K562 (cell line): Measurements from ENCODE around the gene DYNLT4. TPM values are rescaled to one million over a fixed set of nuclear protein-coding genes. Genes with fewer than 3 reads are reported as not detected.

Experiments
- CTBP1 ChIP-seq: fragments of 450-650 bp; IDR thresholded peaks from 2 replicates; pipeline ENCODE4 v1.6.1; 2016; ENCODE audit warnings: borderline replicate concordance
- EGR1 ChIP-seq: fragments of 450-650 bp; conservative IDR thresholded peaks from 2 replicates; pipeline ENCODE4 v1.6.1; 2017; ENCODE audit warnings: mild to moderate bottlenecking
- ELF4 ChIP-seq: fragments of 450-650 bp; formaldehyde crosslinking; IDR thresholded peaks from 2 replicates; pipeline ENCODE4 v1.4.0; 2022; ENCODE audit warnings: missing genetic modification characterization
- ETS2 ChIP-seq: IDR thresholded peaks from 2 replicates; pipeline ENCODE4 v1.6.1; 2016; ENCODE audit warnings: borderline replicate concordance, missing genetic modification characterization, mild to moderate bottlenecking, moderate library complexity, missing compliant biosample characterization; ENCODE audit not compliant: poor library complexity, severe bottlenecking
- NFE2 ChIP-seq: IDR thresholded peaks from 2 replicates; pipeline ENCODE4 v1.6.1; 2014; ENCODE audit warnings: antibody characterized with exemption, low read depth
- SLC30A9 ChIP-seq: fragments of 250-450 bp; sonication (Bioruptor Pico); IDR thresholded peaks from 2 replicates; pipeline ENCODE4 v1.8.0; 2022; ENCODE audit warnings: mild to moderate bottlenecking, moderate library complexity
- TCF3 ChIP-seq: sonication (generic); formaldehyde crosslinking; IDR thresholded peaks from 2 replicates; pipeline ENCODE4 v1.4.0; 2020; ENCODE audit warnings: mild to moderate bottlenecking, missing genetic modification reagents
- YBX1 ChIP-seq: fragments of 450-650 bp; IDR thresholded peaks from 2 replicates; pipeline ENCODE4 v1.7.1; 2016; ENCODE audit warnings: mild to moderate bottlenecking
- ZNF785 ChIP-seq: fragments of 250-450 bp; sonication (Bioruptor Pico); IDR thresholded peaks from 2 replicates; pipeline ENCODE4 v1.4.0; 2020; ENCODE audit warnings: mild to moderate bottlenecking
- polyA plus RNA-seq, 8 experiments: library from polyadenylated mRNA; depleted of rRNA in 4 of 8; stranded (reverse) in 5 of 8; unstranded in 3 of 8; fragments of >200 nt; fragmentation: Nextera tagmentation in 2 of 8; fragmentation: Illumina TruSeq in 1 of 8; extraction: Ambion mirVana in 2 of 8; extraction: Trizol in 1 of 8; gene quantifications; 2 replicates each; pipeline versions ENCODE4 v1.2.1 to v1.2.3, GENCODE V29; 2011 to 2014; ENCODE audit warnings: inconsistent platforms in 1 of 8, missing spikeins in 1 of 8
- total RNA-seq, 7 experiments: library from RNA; depleted of rRNA in 6 of 7; stranded (reverse); fragments of >200 nt in 6 of 7; fragmentation: Illumina TruSeq in 2 of 7; extraction: Trizol in 2 of 7; gene quantifications; 2 replicates each; pipeline versions ENCODE4 v1.2.1 to v1.2.3, GENCODE V29; 2011 to 2021; ENCODE audit warnings: low replicate concordance in 1 of 7
- TF ChIP-seq, protein P1 (sequence below), 2 experiments: fragments of 450-650 bp; IDR thresholded peaks; 2 replicates each; pipeline ENCODE4 v1.6.1; 2016; ENCODE audit warnings: mild to moderate bottlenecking in 2 of 2, borderline replicate concordance in 1 of 2, low read depth in 1 of 2, moderate library complexity in 1 of 2
- TF ChIP-seq, protein P2 (sequence below): fragments of 250-450 bp; sonication (Bioruptor Pico); IDR thresholded peaks from 2 replicates; pipeline ENCODE4 v1.4.0; 2020

The DYNLT4 gene
- total and polyA plus RNA-seq, 9 of the 15 experiments (the other 6 are each of a cell fraction or from before 2014, with no cell fraction given), result 0.29 to 0.73 TPM; not detected in 7

DNA sequence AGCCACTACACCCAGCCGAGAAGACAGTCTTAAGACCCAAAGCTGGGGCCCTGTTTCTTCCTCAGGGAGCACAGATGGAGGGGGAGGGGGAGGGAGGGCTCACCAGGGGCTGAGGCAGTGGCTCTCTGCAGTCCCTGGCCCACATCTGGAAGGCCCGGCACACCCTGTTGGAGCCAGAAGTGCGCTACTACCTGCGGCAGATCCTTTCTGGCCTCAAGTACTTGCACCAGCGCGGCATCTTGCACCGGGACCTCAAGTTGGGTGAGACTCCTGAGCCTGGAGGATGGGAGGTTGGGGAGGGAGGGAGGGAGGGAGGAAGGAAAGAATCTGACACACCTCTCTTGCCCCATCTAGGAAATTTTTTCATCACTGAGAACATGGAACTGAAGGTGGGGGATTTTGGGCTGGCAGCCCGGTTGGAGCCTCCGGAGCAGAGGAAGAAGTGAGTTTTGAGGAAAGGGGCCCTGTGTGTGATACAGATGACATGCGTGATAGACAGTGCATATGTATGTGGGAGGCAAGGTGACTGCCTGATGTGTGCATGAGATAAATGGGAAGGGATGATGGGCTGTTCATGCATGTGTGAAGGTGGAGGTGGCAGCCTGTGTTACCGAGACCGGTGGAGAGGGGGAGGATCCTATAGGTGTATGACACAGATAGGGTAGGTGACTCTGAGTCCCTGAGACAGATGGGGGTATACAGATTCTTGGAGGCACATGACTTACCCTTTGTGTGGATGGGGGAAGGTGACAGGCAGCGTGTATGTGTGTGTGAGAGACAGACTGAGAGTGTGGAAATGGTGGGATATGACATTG lies 5.5 kb downstream of the DYNLT4 start (continued):
- TF ChIP-seq, protein P1, sequence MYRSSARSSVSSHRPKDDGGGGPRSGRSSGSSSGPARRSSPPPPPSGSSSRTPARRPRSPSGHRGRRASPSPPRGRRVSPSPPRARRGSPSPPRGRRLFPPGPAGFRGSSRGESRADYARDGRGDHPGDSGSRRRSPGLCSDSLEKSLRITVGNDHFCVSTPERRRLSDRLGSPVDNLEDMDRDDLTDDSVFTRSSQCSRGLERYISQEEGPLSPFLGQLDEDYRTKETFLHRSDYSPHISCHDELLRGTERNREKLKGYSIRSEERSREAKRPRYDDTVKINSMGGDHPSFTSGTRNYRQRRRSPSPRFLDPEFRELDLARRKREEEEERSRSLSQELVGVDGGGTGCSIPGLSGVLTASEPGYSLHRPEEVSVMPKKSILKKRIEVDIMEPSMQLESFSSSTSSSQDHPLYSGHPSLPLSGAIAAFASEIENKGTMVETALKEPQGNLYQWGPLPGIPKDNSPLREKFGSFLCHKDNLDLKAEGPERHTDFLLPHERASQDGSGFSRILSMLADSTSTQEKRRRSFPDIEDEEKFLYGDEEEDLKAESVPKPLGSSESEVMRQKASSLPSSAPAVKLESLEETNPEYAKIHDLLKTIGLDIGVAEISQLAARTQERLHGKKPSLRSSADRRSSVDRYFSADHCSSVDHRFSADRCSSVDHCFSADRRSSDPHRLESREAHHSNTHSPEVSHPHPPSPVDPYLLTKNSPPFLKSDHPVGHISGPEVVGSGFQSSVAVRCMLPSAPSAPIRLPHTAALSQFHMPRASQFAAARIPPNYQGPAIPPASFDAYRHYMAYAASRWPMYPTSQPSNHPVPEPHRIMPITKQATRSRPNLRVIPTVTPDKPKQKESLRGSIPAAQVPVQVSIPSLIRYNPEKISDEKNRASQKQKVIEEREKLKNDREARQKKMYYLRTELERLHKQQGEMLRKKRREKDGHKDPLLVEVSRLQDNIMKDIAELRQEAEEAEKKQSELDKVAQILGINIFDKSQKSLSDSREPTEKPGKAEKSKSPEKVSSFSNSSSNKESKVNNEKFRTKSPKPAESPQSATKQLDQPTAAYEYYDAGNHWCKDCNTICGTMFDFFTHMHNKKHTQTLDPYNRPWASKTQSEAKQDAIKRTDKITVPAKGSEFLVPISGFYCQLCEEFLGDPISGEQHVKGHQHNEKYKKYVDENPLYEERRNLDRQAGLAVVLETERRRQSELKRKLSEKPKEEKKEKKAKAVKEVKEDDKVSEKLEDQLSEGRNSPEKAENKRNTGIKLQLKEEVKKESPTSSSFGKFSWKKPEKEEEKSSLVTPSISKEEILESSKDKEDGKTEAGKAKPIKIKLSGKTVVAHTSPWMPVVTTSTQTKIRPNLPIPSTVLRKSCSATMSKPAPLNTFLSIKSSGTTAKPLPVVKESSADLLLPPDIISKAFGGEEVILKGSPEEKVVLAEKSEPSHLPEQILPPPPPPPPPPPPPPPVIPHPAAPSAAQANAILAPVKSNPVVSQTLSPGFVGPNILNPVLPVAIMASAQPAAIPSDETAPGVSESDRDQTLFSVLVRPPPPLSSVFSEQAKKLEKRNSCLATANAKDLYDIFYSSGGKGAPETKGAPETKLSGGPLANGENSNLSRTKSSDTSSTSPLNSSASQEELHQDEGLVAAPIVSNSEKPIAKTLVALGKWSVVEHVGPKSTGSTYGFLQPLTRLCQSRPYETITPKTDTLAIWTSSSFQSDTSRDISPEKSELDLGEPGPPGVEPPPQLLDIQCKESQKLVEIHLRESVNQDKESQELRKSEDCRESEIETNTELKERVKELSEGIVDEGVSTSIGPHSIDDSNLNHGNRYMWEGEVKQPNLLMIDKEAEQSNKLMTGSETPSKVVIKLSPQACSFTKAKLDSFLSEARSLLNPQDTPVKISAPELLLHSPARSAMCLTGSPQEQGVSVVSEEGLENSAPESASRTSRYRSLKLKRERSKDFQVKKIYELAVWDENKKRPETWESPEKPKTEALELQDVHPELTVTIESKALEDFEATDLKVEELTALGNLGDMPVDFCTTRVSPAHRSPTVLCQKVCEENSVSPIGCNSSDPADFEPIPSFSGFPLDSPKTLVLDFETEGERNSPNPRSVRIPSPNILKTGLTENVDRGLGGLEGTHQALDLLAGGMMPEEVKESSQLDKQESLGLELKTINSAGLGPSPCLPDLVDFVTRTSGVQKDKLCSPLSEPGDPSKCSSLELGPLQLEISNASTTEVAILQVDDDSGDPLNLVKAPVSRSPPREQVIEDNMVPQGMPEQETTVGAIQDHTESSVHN (IDR thresholded peaks at IDR 0.05; ENCODE audit: borderline replicate concordance in 1 of 2, low read depth in 1 of 2), result no peak
- TF ChIP-seq TCF3 (CRISPR knock-in tag) (peak; percentile 81), ELF4 (peak; percentile 41; the same call in 1 of the 2 replicates), YBX1 (no peak), ETS2 (no peak), SLC30A9 (CRISPR knock-in tag) (no peak), NFE2 (no peak), EGR1 (0 out of 2 replicates have a peak, but pooled peaks have one; percentile 27), ZNF785 (no peak), CTBP1 (peak; percentile 57; the same call in 1 of the 2 replicates)
- TF ChIP-seq, protein P2, sequence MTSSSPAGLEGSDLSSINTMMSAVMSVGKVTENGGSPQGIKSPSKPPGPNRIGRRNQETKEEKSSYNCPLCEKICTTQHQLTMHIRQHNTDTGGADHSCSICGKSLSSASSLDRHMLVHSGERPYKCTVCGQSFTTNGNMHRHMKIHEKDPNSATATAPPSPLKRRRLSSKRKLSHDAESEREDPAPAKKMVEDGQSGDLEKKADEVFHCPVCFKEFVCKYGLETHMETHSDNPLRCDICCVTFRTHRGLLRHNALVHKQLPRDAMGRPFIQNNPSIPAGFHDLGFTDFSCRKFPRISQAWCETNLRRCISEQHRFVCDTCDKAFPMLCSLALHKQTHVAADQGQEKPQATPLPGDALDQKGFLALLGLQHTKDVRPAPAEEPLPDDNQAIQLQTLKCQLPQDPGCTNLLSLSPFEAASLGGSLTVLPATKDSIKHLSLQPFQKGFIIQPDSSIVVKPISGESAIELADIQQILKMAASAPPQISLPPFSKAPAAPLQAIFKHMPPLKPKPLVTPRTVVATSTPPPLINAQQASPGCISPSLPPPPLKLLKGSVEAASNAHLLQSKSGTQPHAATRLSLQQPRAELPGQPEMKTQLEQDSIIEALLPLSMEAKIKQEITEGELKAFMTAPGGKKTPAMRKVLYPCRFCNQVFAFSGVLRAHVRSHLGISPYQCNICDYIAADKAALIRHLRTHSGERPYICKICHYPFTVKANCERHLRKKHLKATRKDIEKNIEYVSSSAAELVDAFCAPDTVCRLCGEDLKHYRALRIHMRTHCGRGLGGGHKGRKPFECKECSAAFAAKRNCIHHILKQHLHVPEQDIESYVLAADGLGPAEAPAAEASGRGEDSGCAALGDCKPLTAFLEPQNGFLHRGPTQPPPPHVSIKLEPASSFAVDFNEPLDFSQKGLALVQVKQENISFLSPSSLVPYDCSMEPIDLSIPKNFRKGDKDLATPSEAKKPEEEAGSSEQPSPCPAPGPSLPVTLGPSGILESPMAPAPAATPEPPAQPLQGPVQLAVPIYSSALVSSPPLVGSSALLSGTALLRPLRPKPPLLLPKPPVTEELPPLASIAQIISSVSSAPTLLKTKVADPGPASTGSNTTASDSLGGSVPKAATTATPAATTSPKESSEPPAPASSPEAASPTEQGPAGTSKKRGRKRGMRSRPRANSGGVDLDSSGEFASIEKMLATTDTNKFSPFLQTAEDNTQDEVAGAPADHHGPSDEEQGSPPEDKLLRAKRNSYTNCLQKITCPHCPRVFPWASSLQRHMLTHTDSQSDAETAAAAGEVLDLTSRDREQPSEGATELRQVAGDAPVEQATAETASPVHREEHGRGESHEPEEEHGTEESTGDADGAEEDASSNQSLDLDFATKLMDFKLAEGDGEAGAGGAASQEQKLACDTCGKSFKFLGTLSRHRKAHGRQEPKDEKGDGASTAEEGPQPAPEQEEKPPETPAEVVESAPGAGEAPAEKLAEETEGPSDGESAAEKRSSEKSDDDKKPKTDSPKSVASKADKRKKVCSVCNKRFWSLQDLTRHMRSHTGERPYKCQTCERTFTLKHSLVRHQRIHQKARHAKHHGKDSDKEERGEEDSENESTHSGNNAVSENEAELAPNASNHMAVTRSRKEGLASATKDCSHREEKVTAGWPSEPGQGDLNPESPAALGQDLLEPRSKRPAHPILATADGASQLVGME (CRISPR knock-in tag), result no peak
